Nucleus accumbens (tissue), 56 donors: ENCODE results near the gene PCSK7.
"Not testable (repeated sequence)": the region's sequence is repeated elsewhere in the genome, so short reads cannot be mapped to it uniquely, and the experiment has no call there.

ENCODE experiments used
- DNase-seq, 56 donors: peaks; one replicate each; lab custom pipeline; 2025; lab: John Stamatoyannopoulos, UW

Gene PCSK7

GRCh38 chr11:117185736-117186430 lies 46.0 kb downstream of the PCSK7 start:
- DNase-seq, result no peak

- no peak for DNase-seq
Measured at GRCh38 chr11:117183724-117184349, 48.0 kb downstream of the PCSK7 start.

- not testable (repeated sequence) for DNase-seq
Measured at GRCh38 chr11:117183178-117183577, 48.7 kb downstream of the PCSK7 start.

GRCh38 chr11:117182551-117182935 lies 49.3 kb downstream of the PCSK7 start:
- DNase-seq, result no peak

GRCh38 chr11:117181586-117182550 lies 50.0 kb downstream of the PCSK7 start:
- DNase-seq, result no peak

- DNase-seq, result peak in 52 of 56 donors; percentile 15 to 85 (median 58)
Measured at GRCh38 chr11:117180661-117181585, 51.0 kb downstream of the PCSK7 start.

- DNase-seq, result no peak
Measured at GRCh38 chr11:117180020-117180419, 51.9 kb downstream of the PCSK7 start.

GRCh38 chr11:117179048-117179999 lies 52.5 kb downstream of the PCSK7 start:
- DNase-seq, result peak in 17 of 56 donors; percentile 20 to 71 (median 44)

GRCh38 chr11:117178210-117179034 lies 53.5 kb downstream of the PCSK7 start, which contains the start of gene SIDT2:
SIDT2 (plus strand) TSS chr11:117178743; CDS start chr11:117179264, 521 bp downstream.
- DNase-seq, result peak; percentile 38 to 96 (median 88)

- no peak for DNase-seq
Measured at GRCh38 chr11:117177534-117178209, 54.2 kb downstream of the PCSK7 start.

GRCh38 chr11:117176186-117176585 lies 55.7 kb downstream of the PCSK7 start:
- DNase-seq, result no peak

GRCh38 chr11:117175781-117176180 lies 56.1 kb downstream of the PCSK7 start:
- no peak for DNase-seq

GRCh38 chr11:117175104-117175503 lies 56.8 kb downstream of the PCSK7 start:
- peak in 30 of 56 donors; percentile 13 to 50 (median 28) for DNase-seq

GRCh38 chr11:117172724-117173421 lies 59.0 kb downstream of the PCSK7 start:
- DNase-seq, result no peak

GRCh38 chr11:117171404-117172061 lies 60.3 kb downstream of the PCSK7 start:
- no peak for DNase-seq

- no peak for DNase-seq
Measured at GRCh38 chr11:117171007-117171403, 60.9 kb downstream of the PCSK7 start.
